Jurkat, Clone E6-1 (cell line): ENCODE results near the gene ROR1.
"Not testable (repeated sequence)": the region's sequence is repeated elsewhere in the genome, so short reads cannot be mapped to it uniquely, and the experiment has no call there.

Experiments used
- DNase-seq: peaks from one replicate; pipeline ENCODE4 v3.0.0-alpha.2; 2011; ENCODE audit warnings: low read depth, low spot score
- H3K4me3 ChIP-seq: 2 replicates; pipeline ENCODE4 v1.5.1; 2011; ENCODE audit warnings: mild to moderate bottlenecking, low read length, control low read depth, moderate library complexity

Gene ROR1

GRCh38 chr1:63787875-63788274, 14.1 kb downstream of the ROR1 start:
- H3K4me3 ChIP-seq = no peak overlapping the region
- DNase-seq = no peak

DNA sequence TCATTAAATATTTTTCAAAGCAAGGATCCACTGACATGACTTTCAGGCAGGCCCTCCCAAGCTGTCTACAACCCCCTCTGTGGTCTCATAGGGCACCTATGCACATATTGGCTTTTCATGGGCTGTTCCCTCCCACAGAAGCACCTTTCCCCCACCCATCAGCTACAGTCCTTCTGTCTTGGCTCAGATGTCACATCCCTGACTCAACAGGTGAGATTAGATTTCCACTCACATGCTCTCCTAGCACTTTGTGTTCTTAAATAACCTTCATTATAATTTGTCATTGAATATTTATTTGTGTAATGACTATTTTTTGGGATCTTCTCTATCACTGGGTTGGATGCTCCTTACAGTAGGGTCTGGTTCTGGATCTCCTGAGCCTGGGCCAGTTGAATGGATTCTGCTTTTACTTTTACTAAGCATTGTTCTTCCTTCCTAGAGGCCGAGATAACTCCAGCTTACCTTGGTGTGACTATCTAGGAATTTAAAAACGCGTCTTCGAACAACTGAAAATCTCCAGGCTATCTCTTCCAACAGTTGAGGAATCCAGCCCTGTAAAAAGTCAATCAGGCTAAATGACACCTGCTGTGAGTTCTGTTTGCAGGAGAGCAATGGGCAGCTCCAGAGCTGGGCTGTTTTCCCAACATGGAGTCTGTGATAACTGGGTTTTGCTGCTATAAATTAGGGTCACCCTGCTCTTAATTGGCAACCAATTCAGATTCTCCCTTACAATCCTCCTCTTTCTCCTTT, 16.2 kb downstream of the ROR1 start:
- DNase-seq = no peak
- no peak overlapping the region for H3K4me3 ChIP-seq

DNA sequence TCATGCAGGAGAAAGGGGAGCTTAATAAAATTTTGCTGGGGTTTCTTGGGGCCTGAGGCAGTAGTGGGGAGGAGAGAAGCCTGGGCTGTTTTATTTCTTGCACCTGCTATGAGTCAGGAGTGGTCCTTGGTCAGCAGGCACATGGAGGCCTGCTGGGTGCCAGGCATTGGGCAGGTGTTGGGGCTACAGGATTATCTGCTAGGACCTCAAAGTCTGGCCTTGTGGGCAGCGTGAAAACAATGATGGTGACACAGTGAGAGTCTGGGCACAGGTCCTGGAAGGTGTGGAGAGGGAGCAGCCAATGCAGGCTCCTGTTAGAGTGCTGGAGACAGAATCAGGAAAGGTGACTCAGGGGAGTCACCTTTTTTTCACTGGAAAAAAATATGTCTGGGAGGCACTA, 17.2 kb downstream of the ROR1 start:
- no peak for DNase-seq

GRCh38 chr1:63792152-63792551, 18.3 kb downstream of the ROR1 start:
- DNase-seq = no peak
- no peak overlapping the region for H3K4me3 ChIP-seq

More for the DNA sequence above, 17.2 kb downstream of the ROR1 start:
- H3K4me3 ChIP-seq = no peak overlapping the region

GRCh38 chr1:63793741-63794240, 20.0 kb downstream of the ROR1 start:
- no peak overlapping the region for H3K4me3 ChIP-seq
- DNase-seq = no peak

GRCh38 chr1:63794354-63794753, 20.5 kb downstream of the ROR1 start:
- no peak for DNase-seq
- no peak overlapping the region for H3K4me3 ChIP-seq

GRCh38 chr1:63794939-63795378, 21.1 kb downstream of the ROR1 start:
- DNase-seq = no peak
- H3K4me3 ChIP-seq = no peak overlapping the region

DNA sequence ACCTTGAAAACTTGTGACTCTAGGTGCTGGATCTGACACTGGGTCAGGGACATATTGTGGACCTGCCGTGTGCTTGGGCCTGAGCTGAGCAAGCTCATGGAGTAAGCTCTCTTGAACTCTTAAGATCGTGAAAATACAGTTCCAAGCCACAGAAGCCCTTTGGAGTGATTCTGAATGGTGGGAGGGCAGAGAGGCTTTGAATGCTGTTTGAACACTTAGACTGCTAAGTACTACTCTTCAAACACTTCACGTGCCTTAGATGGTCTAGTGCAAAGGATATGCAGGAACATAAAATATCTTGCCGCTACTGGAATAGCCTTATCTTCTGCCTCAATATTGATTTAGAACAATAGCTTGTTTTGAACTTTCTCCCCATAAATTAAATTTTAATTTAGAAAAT, 21.6 kb downstream of the ROR1 start:
- DNase-seq = no peak
- no peak overlapping the region for H3K4me3 ChIP-seq

DNA sequence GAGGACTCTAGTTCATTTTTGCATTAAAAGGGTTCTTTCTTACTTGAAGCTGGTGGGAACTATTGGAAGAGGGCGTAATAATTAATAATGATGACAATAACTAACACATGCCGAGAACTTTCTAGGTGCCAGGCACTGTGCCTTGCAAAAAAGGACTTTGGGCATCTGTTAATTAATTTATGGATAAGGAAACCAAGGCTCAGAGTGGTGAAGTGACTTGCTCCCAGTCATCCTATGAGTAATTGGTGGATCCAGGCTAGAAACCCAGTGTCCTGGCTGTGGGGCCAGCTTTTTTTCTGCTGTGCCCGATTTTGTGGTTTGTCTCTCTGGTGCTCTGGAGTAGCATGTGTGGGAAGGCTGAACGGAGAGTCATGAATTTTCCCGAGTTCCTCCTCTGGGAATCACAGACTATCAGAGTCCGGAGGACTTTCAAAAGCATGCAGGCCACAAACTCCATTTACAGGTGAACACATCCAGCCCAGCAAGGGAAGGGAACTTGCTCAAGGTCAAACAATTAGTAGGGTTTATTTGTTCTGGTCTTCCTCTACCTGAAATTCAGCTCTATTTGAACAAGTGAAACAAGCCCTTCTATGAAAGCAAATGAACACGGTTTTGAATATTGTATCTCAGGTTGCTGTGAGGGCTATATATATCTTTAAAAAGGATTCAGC, 23.4 kb downstream of the ROR1 start:
- no peak for DNase-seq
- H3K4me3 ChIP-seq = no peak overlapping the region

- no peak overlapping the region for H3K4me3 ChIP-seq
- DNase-seq = no peak
Measured at GRCh38 chr1:63798284-63798683, 24.5 kb downstream of the ROR1 start.

DNA sequence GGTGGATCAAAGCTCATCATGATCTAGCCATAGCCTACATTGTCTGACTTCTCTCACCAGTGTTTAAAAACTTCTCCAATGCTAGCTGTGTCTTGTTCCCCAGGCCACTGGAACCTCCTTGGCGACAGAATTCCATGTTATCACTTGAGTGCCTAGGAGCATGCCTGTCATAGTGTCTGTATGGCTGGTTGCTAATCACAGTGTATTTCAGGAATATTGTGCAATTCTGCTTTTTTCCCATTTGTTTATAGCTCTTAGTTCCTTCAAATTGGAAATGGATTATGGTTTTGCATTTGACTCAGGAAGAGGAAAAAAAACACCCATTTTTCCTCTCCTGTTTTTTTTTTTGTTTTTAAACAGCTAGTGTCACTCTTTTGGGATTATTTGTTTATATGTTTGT, 25.5 kb downstream of the ROR1 start:
- DNase-seq = no peak
- H3K4me3 ChIP-seq = no peak overlapping the region

- H3K4me3 ChIP-seq = no peak overlapping the region
- no peak for DNase-seq
Measured at GRCh38 chr1:63799820-63800219, 26.0 kb downstream of the ROR1 start.

DNA sequence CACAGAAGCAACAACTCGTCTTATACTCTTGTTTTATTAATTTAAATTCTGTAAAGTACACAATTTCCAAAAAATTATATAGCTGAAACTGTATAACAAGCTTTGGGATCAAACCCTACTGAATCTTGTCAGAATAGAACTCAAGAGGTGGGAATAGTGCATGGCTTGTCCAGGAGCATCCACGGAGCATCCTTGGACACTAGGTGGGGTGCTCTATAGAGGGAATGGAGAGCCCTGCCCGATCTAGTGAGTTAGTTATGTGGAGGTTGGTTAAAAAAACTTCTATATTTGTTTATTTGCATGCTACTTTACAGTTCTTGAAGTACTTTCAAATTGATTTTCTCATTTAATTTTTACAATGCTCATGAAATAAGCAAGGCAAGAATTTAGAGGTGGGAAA, 28.3 kb downstream of the ROR1 start:
- H3K4me3 ChIP-seq = no peak overlapping the region
- DNase-seq = no peak

GRCh38 chr1:63804829-63805484, 31.1 kb downstream of the ROR1 start:
- no peak for DNase-seq

GRCh38 chr1:63807046-63807445, 33.2 kb downstream of the ROR1 start:
- DNase-seq = no peak
- H3K4me3 ChIP-seq = no peak overlapping the region

More at GRCh38 chr1:63804829-63805484, 31.1 kb downstream of the ROR1 start:
- H3K4me3 ChIP-seq = no peak overlapping the region

GRCh38 chr1:63810936-63811469, 37.2 kb downstream of the ROR1 start:
- H3K4me3 ChIP-seq = no peak overlapping the region
- no peak for DNase-seq

- no peak overlapping the region for H3K4me3 ChIP-seq
- no peak for DNase-seq
Measured at GRCh38 chr1:63812071-63812700, 38.4 kb downstream of the ROR1 start.

DNA sequence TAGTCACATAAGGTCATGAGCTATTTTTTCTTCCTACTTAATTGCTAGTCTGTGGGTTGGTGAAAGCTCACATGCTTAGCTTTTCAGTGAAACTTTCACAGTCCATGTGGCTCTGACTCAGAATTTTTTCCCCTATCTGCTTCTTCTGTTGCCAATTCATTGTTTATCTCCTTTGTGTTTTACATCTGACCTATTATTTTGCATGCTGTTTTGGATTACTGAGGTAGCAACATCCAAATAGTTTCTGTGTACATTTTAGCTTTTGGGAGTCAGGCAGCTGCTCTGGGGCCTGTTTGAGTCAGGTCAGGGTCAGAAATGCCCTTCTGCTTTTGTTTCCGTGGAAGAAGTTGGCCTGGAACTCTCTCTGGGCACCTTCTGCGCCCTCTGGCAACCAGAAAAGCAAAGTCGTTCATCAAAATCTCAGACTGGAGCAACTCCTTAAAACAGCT, 40.0 kb downstream of the ROR1 start:
- DNase-seq = no peak
- H3K4me3 ChIP-seq = no peak overlapping the region

DNA sequence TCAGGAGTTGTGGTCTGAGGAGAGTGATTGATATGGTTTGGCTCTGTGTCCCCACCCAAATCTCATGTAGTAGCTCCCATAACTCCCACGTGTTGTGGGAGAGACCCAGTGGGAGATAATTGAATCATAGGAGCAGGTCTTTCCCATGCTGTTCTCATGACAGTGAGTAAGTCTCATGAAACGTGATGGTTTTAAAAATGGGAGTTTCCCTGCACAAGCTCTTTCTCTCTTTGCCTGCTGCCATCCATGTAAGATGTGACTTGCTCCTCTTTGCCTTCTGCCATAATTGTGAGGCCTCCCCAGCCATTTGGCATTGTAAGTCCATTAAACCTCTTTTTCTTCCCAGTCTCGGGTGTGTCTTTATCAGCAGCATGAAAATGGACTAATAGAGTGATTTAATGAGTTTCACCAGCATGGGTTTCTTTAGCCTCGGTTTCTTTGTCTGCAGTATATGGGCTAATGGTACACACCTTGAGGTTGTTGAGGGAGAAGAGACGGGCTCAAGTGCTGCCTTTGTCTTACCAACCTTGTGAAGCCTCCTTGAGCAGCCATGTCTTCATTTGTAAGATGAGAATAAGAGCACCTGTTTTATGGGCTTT, 42.5 kb downstream of the ROR1 start:
- not testable (repeated sequence) for H3K4me3 ChIP-seq, DNase-seq
